Fibroblast of pulmonary artery (primary cell): ENCODE measurements around the gene FURIN.

Source experiments
- DNase-seq: peaks from one replicate; pipeline ENCODE4 v3.0.0-alpha.2; 2010; ENCODE audit warnings: low read depth
- H3K4me3 ChIP-seq: replicated peaks from 2 replicates; pipeline ENCODE4 v1.5.1; 2011; ENCODE audit warnings: low read depth, mild to moderate bottlenecking, control low read depth, low read length, moderate library complexity
- CTCF ChIP-seq: IDR thresholded peaks from 2 replicates; pipeline ENCODE4 v1.5.1; 2011; ENCODE audit warnings: mild to moderate bottlenecking, control low read depth, low read length, inconsistent platforms; ENCODE audit errors: missing control alignments

FURIN gene

GRCh38 chr15:90910441-90911301 is 42.3 kb downstream of the FURIN start:
- DNase-seq, result no peak
- no peak overlapping the region for H3K4me3 ChIP-seq
- TF ChIP-seq CTCF, result no peak

- DNase-seq, result no peak
These were observed 42.9 kb downstream of the FURIN start for GRCh38 chr15:90911302-90911623.

GRCh38 chr15:90911906-90912769 is 43.8 kb downstream of the FURIN start:
- no peak for DNase-seq
- H3K4me3 ChIP-seq, result no peak overlapping the region

More at GRCh38 chr15:90911302-90911623, 42.9 kb downstream of the FURIN start:
- no peak for TF ChIP-seq CTCF
- H3K4me3 ChIP-seq, result no peak overlapping the region

GRCh38 chr15:90912770-90913075 is 44.3 kb downstream of the FURIN start:
- no peak for DNase-seq
- no peak for TF ChIP-seq CTCF
- H3K4me3 ChIP-seq, result no peak overlapping the region

More at GRCh38 chr15:90911906-90912769, 43.8 kb downstream of the FURIN start:
- no peak for TF ChIP-seq CTCF

GRCh38 chr15:90913398-90913944 is 45.1 kb downstream of the FURIN start:
- DNase-seq, result no peak
- no peak for TF ChIP-seq CTCF
- no peak overlapping the region for H3K4me3 ChIP-seq

GRCh38 chr15:90914305-90915080 is 46.1 kb downstream of the FURIN start:
- no peak for DNase-seq
- no peak for TF ChIP-seq CTCF
- no peak overlapping the region for H3K4me3 ChIP-seq
